ENCODE data around the gene TRPC4AP.

Gene TRPC4AP

DNA sequence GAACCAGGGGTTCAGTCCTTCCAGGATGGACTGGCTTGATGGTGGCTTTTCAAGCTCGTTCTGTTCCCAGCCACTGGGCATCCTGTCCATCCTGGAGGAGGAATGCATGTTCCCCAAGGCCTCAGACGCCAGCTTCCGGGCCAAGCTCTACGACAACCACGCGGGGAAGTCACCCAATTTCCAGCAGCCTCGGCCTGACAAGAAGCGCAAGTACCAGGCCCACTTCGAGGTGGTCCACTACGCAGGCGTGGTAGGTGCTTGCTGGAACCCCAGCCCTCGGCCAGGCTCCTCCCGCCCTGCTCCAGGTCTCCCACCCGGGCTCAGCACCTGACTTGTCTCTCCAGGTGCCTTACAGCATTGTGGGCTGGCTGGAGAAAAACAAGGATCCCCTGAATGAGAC is 102.9 kb downstream of the TRPC4AP start:
- H3F3A ChIP-seq (ENCODE audit: insufficient read depth), result no peaks in the 10 kb centered on the region
- H2AFZ ChIP-seq (ENCODE audit: low read depth, low read length, severe bottlenecking), result no peak overlapping the region
- no peaks in the 10 kb centered on the region for H4K20me1 ChIP-seq (ENCODE audit: low read depth, low read length)
- no peak overlapping the region for H3K27ac ChIP-seq (ENCODE audit: low read depth, low read length)
- no peaks in the 10 kb centered on the region for H3K27me3 ChIP-seq (ENCODE audit: low read length)
- H3K9ac ChIP-seq (ENCODE audit: low read length), result no peak overlapping the region
- no peak overlapping the region for H3K4me2 ChIP-seq (ENCODE audit: low read depth, low read length, poor library complexity, severe bottlenecking)
- H3K36me3 ChIP-seq (ENCODE audit: low read length), result no peaks in the 10 kb centered on the region
- H3K9me2 ChIP-seq (replicated peaks; ENCODE audit: insufficient read depth, low read length), result no peaks in the 10 kb centered on the region
- no peak overlapping the region for H3K4me3 ChIP-seq (ENCODE audit: insufficient read depth, low read length, poor library complexity, severe bottlenecking)
- no peak for TF ChIP-seq EZH2phosphoT487 (conservative IDR thresholded peaks at IDR 0.05; ENCODE audit: low read length)
- TF ChIP-seq, protein P1, sequence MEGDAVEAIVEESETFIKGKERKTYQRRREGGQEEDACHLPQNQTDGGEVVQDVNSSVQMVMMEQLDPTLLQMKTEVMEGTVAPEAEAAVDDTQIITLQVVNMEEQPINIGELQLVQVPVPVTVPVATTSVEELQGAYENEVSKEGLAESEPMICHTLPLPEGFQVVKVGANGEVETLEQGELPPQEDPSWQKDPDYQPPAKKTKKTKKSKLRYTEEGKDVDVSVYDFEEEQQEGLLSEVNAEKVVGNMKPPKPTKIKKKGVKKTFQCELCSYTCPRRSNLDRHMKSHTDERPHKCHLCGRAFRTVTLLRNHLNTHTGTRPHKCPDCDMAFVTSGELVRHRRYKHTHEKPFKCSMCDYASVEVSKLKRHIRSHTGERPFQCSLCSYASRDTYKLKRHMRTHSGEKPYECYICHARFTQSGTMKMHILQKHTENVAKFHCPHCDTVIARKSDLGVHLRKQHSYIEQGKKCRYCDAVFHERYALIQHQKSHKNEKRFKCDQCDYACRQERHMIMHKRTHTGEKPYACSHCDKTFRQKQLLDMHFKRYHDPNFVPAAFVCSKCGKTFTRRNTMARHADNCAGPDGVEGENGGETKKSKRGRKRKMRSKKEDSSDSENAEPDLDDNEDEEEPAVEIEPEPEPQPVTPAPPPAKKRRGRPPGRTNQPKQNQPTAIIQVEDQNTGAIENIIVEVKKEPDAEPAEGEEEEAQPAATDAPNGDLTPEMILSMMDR (IDR thresholded peaks at IDR 0.05; ENCODE audit: insufficient read depth, low read length, poor library complexity, severe bottlenecking), result no peak
- H3K9me3 ChIP-seq (ENCODE audit: insufficient read depth, low read length), result no peaks in the 10 kb centered on the region
- no peaks in the 10 kb centered on the region for H3K79me2 ChIP-seq (ENCODE audit: insufficient read depth, low read length)

- Histone ChIP-seq H3K27ac (ENCODE audit: low read depth, low read length) (no peak overlapping the region), H3K79me2 (ENCODE audit: insufficient read depth, low read length) (no peaks in the 10 kb centered on the region), H4K20me1 (ENCODE audit: low read depth, low read length) (no peaks in the 10 kb centered on the region), H3K36me3 (ENCODE audit: low read length) (no peaks in the 10 kb centered on the region), H3K4me3 (ENCODE audit: insufficient read depth, low read length, poor library complexity, severe bottlenecking) (no peak overlapping the region), H3K4me2 (ENCODE audit: low read depth, low read length, poor library complexity, severe bottlenecking) (no peak overlapping the region), H3K9ac (ENCODE audit: low read length) (no peak overlapping the region), H3K9me3 (ENCODE audit: insufficient read depth, low read length) (no peaks in the 10 kb centered on the region), H2AFZ (ENCODE audit: low read depth, low read length, severe bottlenecking) (no peak overlapping the region), H3K9me2 (replicated peaks; ENCODE audit: insufficient read depth, low read length) (no peaks in the 10 kb centered on the region), H3K27me3 (ENCODE audit: low read length) (no peaks in the 10 kb centered on the region), H3F3A (ENCODE audit: insufficient read depth) (no peaks in the 10 kb centered on the region)
- TF ChIP-seq, protein P1 (IDR thresholded peaks at IDR 0.05; ENCODE audit: insufficient read depth, low read length, poor library complexity, severe bottlenecking), result no peak
- no peak for TF ChIP-seq EZH2phosphoT487 (conservative IDR thresholded peaks at IDR 0.05; ENCODE audit: low read length)
These were observed 103.5 kb downstream of the TRPC4AP start for GRCh38 chr20:34989118-34989517.

DNA sequence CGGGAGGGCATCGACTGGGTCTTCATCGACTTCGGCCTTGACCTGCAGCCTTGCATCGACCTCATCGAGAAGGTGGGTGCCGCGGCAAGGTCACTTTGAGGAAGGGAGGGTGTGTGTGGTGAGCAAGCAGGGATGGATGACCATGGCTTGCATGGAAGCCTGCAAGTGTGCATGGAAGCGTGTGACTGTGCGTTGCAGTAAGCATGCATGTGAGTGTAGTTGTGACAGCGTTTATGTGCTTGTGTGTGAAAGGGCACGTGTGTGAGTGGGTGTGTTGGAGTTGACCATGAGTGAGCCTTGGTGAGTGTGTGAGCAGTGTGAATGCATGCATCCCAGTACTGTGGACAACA is 104.4 kb downstream of the TRPC4AP start:
- Histone ChIP-seq H4K20me1 (ENCODE audit: low read depth, low read length) (no peaks in the 10 kb centered on the region), H3K36me3 (ENCODE audit: low read length) (no peaks in the 10 kb centered on the region), H3K4me2 (ENCODE audit: low read depth, low read length, poor library complexity, severe bottlenecking) (no peak overlapping the region), H3K27me3 (ENCODE audit: low read length) (no peaks in the 10 kb centered on the region), H3K4me3 (ENCODE audit: insufficient read depth, low read length, poor library complexity, severe bottlenecking) (no peak overlapping the region), H3K79me2 (ENCODE audit: insufficient read depth, low read length) (no peaks in the 10 kb centered on the region), H2AFZ (ENCODE audit: low read depth, low read length, severe bottlenecking) (no peak overlapping the region), H3K9ac (ENCODE audit: low read length) (no peak overlapping the region), H3K9me2 (replicated peaks; ENCODE audit: insufficient read depth, low read length) (no peaks in the 10 kb centered on the region), H3K27ac (ENCODE audit: low read depth, low read length) (no peak overlapping the region), H3K9me3 (ENCODE audit: insufficient read depth, low read length) (no peaks in the 10 kb centered on the region), H3F3A (ENCODE audit: insufficient read depth) (no peaks in the 10 kb centered on the region)
- TF ChIP-seq, protein P1 (IDR thresholded peaks at IDR 0.05; ENCODE audit: insufficient read depth, low read length, poor library complexity, severe bottlenecking), result no peak
- no peak for TF ChIP-seq EZH2phosphoT487 (conservative IDR thresholded peaks at IDR 0.05; ENCODE audit: low read length)

Data from SU-DHL-6 (cell line).